ENCODE results near the gene EI24. TPM values are rescaled to one million over a fixed set of nuclear protein-coding genes. Genes with fewer than 3 reads are reported as not detected.

EI24 gene
- polyA plus RNA-seq, 3 donors, result 17.2 to 46.9 (median 44.7) TPM

GRCh38 chr11:125618383-125618782 is 49.1 kb downstream of the EI24 start:
- Histone ChIP-seq H3K4me1 (ENCODE audit: control insufficient read depth in 1 of 2, insufficient read depth in 2 of 2, low read length in 2 of 2) (no peaks in the 10 kb centered on the region), H3K4me2 (replicated peaks; ENCODE audit: extremely low read depth, low read length, poor library complexity, severe bottlenecking) (no peak overlapping the region), H3K4me3 (replicated peaks in 1 of 3; ENCODE audit: low read depth in 2 of 3, low read length in 3 of 3) (no peak overlapping the region), H3K79me2 (ENCODE audit: insufficient read depth, low read length) (no peaks in the 10 kb centered on the region), H3K36me3 (replicated peaks in 1 of 2; ENCODE audit: control insufficient read depth in 1 of 2, insufficient read depth in 2 of 2, low read length in 2 of 2) (peaks cover 82 to 88% of the 10 kb centered on the region in 2 donors), H3K9me3 (replicated peaks in 1 of 2; ENCODE audit: control insufficient read depth in 1 of 2, insufficient read depth in 1 of 2, low read length in 2 of 2) (no peaks in the 10 kb centered on the region), H3K27me3 (ENCODE audit: control insufficient read depth in 2 of 2, insufficient read depth in 2 of 2, low read length in 2 of 2) (no peaks in the 10 kb centered on the region), H3K27ac (ENCODE audit: low read depth in 1 of 2, low read length in 2 of 2) (no peak overlapping the region), H4K20me1 (ENCODE audit: insufficient read depth, low read length) (no peaks in the 10 kb centered on the region), H3K9ac (ENCODE audit: insufficient read depth, low read length, poor library complexity, severe bottlenecking) (no peak overlapping the region), H2AFZ (ENCODE audit: insufficient read depth, low read depth, low read length, poor library complexity, severe bottlenecking) (no peak overlapping the region)
- no peak for DNase-seq
- H3K4me1 Mint-ChIP-seq, result no peaks in the 10 kb centered on the region
- intact Hi-C loops (cut with micrococcal nuclease), result no loop called here
- TF ChIP-seq, protein P1, sequence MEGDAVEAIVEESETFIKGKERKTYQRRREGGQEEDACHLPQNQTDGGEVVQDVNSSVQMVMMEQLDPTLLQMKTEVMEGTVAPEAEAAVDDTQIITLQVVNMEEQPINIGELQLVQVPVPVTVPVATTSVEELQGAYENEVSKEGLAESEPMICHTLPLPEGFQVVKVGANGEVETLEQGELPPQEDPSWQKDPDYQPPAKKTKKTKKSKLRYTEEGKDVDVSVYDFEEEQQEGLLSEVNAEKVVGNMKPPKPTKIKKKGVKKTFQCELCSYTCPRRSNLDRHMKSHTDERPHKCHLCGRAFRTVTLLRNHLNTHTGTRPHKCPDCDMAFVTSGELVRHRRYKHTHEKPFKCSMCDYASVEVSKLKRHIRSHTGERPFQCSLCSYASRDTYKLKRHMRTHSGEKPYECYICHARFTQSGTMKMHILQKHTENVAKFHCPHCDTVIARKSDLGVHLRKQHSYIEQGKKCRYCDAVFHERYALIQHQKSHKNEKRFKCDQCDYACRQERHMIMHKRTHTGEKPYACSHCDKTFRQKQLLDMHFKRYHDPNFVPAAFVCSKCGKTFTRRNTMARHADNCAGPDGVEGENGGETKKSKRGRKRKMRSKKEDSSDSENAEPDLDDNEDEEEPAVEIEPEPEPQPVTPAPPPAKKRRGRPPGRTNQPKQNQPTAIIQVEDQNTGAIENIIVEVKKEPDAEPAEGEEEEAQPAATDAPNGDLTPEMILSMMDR (IDR thresholded peaks at IDR 0.05), result no peak
- peaks cover 75 to 86% of the 10 kb centered on the region in 2 donors for H3K36me3 Mint-ChIP-seq
- peaks cover 0 to 1% (median 1%) of the 10 kb centered on the region in 3 donors for H3K27me3 Mint-ChIP-seq (ENCODE audit: low read depth in 3 of 3)
- 100% methylated on average over 1 of the region's 4 CpGs for WGBS (ENCODE audit: insufficient coverage)
- no peak overlapping the region for H3K27ac Mint-ChIP-seq
- H3K9me3 Mint-ChIP-seq, result no peaks in the 10 kb centered on the region
- H3K4me3 Mint-ChIP-seq, result no peak overlapping the region

DNA sequence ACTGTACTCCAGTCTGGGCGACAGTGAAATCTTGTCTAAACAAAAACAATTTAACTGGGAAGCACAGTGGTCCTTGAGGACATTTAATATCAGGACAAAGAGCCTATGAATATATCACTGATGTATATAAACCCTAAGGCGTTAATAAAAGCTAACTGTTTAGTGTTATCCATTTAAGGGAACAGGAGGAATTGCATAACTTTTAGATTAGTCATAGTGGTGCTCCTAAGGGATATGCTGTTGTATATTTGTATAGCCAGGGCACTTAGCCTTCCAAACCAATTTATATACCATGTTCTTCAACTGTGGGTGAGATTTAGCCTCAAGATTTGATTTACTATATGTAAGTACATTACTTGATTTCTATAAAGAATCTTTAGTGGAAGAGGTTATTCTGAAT is 52.7 kb downstream of the EI24 start:
- H3K9me3 Mint-ChIP-seq, result no peaks in the 10 kb centered on the region
- intact Hi-C loops (cut with micrococcal nuclease), result no loop called here
- peaks cover 15% of the 10 kb centered on the region for H3K4me1 Mint-ChIP-seq
- Histone ChIP-seq H3K9ac (ENCODE audit: insufficient read depth, low read length, poor library complexity, severe bottlenecking) (no peak overlapping the region), H3K4me3 (replicated peaks in 1 of 3; ENCODE audit: low read depth in 2 of 3, low read length in 3 of 3) (no peak overlapping the region), H4K20me1 (ENCODE audit: insufficient read depth, low read length) (no peaks in the 10 kb centered on the region), H3K27me3 (ENCODE audit: control insufficient read depth in 2 of 2, insufficient read depth in 2 of 2, low read length in 2 of 2) (no peaks in the 10 kb centered on the region), H3K36me3 (replicated peaks in 1 of 2; ENCODE audit: control insufficient read depth in 1 of 2, insufficient read depth in 2 of 2, low read length in 2 of 2) (peaks cover 52% of the 10 kb centered on the region in 2 donors), H3K4me2 (replicated peaks; ENCODE audit: extremely low read depth, low read length, poor library complexity, severe bottlenecking) (no peak overlapping the region), H3K4me1 (ENCODE audit: control insufficient read depth in 1 of 2, insufficient read depth in 2 of 2, low read length in 2 of 2) (peaks cover 17 to 21% of the 10 kb centered on the region in 2 donors), H3K9me3 (replicated peaks in 1 of 2; ENCODE audit: control insufficient read depth in 1 of 2, insufficient read depth in 1 of 2, low read length in 2 of 2) (no peaks in the 10 kb centered on the region), H2AFZ (ENCODE audit: insufficient read depth, low read depth, low read length, poor library complexity, severe bottlenecking) (no peak overlapping the region), H3K79me2 (ENCODE audit: insufficient read depth, low read length) (peaks cover 17% of the 10 kb centered on the region), H3K27ac (ENCODE audit: low read depth in 1 of 2, low read length in 2 of 2) (no peak overlapping the region)
- TF ChIP-seq, protein P1 (IDR thresholded peaks at IDR 0.05), result no peak
- H3K27me3 Mint-ChIP-seq (ENCODE audit: low read depth in 3 of 3), result peaks cover 0 to 2% (median 0%) of the 10 kb centered on the region in 3 donors
- no CpG with 5 or more reads among the region's 2 CpGs for WGBS (ENCODE audit: insufficient coverage)
- H3K27ac Mint-ChIP-seq, result peak overlapping the region in 1 of 7 donors; percentile 10
- no peak for DNase-seq
- peaks cover 43 to 52% of the 10 kb centered on the region in 2 donors for H3K36me3 Mint-ChIP-seq
- H3K4me3 Mint-ChIP-seq, result no peak overlapping the region

All from CD14-positive monocyte (primary cell).